Cardiac muscle cell (in vitro differentiated cells and primary cell): ENCODE results near the gene BTD. TPM values are rescaled to one million over a fixed set of nuclear protein-coding genes. Genes with fewer than 3 reads are reported as not detected.
A peak's percentile ranks its signal among the peaks of the same experiment; 100 is the strongest.
"Not testable (repeated sequence)": the region's sequence is repeated elsewhere in the genome, so short reads cannot be mapped to it uniquely, and the experiment has no call there.

Experiments used
- DNase-seq, 2 donors: peaks; one replicate each; pipeline versions ENCODE4 v3.0.0 to v3.0.0-alpha.2; 2010 to 2017; ENCODE audit warnings: low read depth in 1 of 2, low spot score in 1 of 2
- H3K27ac ChIP-seq: fragments of 200-600 bp; sonication (generic); 2 replicates; pipeline ENCODE4 v1.5.1; 2016
- H3K27me3 ChIP-seq: fragments of 200-600 bp; sonication (generic); 2 replicates; pipeline ENCODE4 v1.6.0; 2016; ENCODE audit warnings: control low read depth
- H3K36me3 ChIP-seq: fragments of 200-600 bp; sonication (generic); 2 replicates; pipeline ENCODE4 v1.5.1; 2016; ENCODE audit warnings: control low read depth
- H3K4me1 ChIP-seq: fragments of 200-600 bp; sonication (generic); 2 replicates; pipeline ENCODE4 v1.8.1; 2017; ENCODE audit warnings: low read depth, mild to moderate bottlenecking, mixed run types
- H3K4me3 ChIP-seq: fragments of 200-600 bp; sonication (generic); 2 replicates; pipeline ENCODE4 v1.5.1; 2016; ENCODE audit warnings: mild to moderate bottlenecking
- H3K9me3 ChIP-seq: fragments of 200-600 bp; sonication (generic); 2 replicates; pipeline ENCODE4 v1.5.1; 2017; ENCODE audit warnings: low read depth, mild to moderate bottlenecking, control low read depth
- polyA plus RNA-seq: library from polyadenylated mRNA; unstranded; fragments of >200 nt; fragmentation: Nextera tagmentation; extraction: Ambion mirVana; gene quantifications from 2 replicates; pipeline ENCODE4 v1.2.1, GENCODE V29; 2016
- total RNA-seq: library from RNA; depleted of rRNA; stranded (reverse); fragments of >200 nt; gene quantifications from 2 replicates; pipeline ENCODE4 v1.2.3, GENCODE V29; 2016
- TF ChIP-seq, protein P1 (sequence below): IDR thresholded peaks from 2 replicates; pipeline ENCODE4 v1.5.1; 2012; ENCODE audit warnings: low read depth, mild to moderate bottlenecking, low read length

BTD gene
- total and polyA plus RNA-seq, 2 experiments from 2014 or later: 9.4 to 14.4 TPM

DNA sequence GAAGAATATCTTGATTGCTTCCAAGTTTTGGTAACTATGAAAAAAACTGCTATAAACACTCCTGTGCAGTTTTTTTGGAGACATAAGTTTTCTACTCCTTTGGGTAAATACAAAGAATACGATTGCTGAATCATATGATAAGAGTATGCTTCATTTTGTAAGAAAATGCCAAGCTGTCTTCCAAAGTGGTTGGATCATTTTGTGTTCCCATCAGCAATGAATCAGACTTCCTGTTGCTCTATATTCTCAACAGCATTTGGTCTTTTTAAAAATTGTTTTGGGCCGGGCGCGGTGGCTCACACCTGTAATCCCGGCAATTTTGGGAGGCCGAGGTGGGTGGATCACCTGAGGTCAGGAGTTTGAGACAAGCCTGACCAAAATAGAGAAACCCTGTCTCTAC lies 14.5 kb downstream of the BTD start:
- Histone ChIP-seq H3K4me3 (no peak overlapping the region), H3K27me3 (no peaks in the 10 kb centered on the region), H3K4me1 (no peaks in the 10 kb centered on the region), H3K9me3 (no peaks in the 10 kb centered on the region), H3K36me3 (no peaks in the 10 kb centered on the region), H3K27ac (no peak overlapping the region)
- TF ChIP-seq, protein P1, sequence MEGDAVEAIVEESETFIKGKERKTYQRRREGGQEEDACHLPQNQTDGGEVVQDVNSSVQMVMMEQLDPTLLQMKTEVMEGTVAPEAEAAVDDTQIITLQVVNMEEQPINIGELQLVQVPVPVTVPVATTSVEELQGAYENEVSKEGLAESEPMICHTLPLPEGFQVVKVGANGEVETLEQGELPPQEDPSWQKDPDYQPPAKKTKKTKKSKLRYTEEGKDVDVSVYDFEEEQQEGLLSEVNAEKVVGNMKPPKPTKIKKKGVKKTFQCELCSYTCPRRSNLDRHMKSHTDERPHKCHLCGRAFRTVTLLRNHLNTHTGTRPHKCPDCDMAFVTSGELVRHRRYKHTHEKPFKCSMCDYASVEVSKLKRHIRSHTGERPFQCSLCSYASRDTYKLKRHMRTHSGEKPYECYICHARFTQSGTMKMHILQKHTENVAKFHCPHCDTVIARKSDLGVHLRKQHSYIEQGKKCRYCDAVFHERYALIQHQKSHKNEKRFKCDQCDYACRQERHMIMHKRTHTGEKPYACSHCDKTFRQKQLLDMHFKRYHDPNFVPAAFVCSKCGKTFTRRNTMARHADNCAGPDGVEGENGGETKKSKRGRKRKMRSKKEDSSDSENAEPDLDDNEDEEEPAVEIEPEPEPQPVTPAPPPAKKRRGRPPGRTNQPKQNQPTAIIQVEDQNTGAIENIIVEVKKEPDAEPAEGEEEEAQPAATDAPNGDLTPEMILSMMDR: no peak
- DNase-seq: peak in 1 of 2 donors; percentile 81

DNA sequence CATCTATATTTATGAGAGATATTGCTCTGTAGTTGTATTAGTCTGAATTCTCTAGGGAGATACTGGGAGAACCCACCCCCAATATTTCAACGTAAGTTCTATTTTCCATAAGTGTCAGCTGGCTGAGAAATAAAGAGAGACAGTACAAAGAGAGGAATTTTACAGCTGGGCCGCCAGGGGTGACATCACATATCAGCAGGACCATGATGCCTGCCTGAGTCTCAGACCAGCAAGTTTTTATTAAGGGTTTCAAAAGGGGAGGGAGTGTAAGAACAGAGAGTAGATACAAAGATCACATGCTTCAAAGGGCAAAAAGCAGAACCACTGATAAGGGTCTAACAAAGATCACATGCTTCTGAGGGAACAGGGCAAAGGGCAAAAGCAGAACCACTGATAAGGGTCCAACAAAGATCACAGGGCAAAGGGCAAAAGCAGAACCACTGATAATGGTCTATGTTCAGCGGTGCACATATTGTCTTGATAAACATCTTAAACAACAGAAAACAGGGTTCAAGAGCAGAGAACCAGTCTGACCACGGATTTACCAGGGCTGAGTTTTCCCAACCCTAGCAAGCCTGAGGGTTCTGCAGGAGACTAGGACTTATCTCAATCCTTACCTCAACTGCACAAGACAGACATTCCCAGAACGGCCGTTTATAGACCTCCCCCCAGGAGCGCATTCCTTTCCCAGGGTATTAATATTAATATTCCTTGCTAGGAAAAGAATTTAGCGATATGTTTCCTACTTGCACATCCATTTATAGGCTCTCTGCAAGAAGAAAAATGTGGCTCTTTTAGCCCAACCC lies 18.3 kb downstream of the BTD start:
- DNase-seq, H3K9me3 ChIP-seq, H3K27me3 ChIP-seq, H3K4me1 ChIP-seq, H3K4me3 ChIP-seq, H3K36me3 ChIP-seq, H3K27ac ChIP-seq: not testable (repeated sequence)

DNA sequence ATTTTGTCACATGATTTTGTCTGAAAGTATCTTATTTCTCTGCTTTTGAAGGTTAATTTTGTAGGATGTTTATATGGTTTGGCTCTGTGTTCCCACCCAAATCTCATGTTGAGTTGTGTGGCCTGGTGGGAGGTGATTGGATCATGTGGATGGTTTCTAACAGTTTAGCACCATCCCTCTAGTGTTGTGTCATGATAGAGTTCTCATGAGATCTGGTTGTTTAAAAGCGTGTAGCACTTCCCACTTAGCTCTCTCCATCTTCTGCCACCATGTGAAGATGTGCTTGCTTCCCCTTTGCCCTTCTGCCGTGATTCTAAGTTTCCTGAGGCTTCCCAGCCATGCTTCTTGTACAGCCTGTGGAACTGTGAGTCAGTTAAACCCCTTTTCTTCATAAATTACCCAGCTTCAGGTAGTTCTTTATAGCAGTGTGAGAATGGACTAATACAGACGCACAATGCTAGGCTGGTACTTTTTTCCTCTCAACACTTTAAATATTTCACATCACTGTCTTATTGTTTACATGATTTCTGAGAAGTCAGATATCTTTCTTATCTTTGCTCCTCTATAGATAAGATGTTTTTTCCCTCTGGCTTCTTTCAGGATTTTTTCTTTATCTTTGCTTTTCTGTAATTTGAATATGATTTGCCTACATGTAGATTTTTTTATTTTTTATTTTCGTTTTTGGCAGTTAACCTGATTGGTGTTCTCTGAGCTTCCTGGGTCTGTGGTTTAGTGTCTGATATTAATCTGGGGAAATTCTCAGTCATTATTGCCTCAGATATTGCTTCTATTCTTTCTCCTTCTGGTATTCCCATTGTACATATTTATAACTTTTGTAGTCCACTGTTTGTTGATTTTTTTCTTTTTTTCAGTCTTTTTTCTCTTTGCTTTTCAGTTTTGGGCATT lies 22.2 kb downstream of the BTD start:
- H3K27ac ChIP-seq: no peak overlapping the region
- no peak overlapping the region for H3K4me3 ChIP-seq
- H3K4me1 ChIP-seq: no peaks in the 10 kb centered on the region
- TF ChIP-seq, protein P1: no peak
- no peaks in the 10 kb centered on the region for H3K9me3 ChIP-seq
- no peaks in the 10 kb centered on the region for H3K27me3 ChIP-seq
- peak in 1 of 2 donors; percentile 35 for DNase-seq
- H3K36me3 ChIP-seq: no peaks in the 10 kb centered on the region

DNA sequence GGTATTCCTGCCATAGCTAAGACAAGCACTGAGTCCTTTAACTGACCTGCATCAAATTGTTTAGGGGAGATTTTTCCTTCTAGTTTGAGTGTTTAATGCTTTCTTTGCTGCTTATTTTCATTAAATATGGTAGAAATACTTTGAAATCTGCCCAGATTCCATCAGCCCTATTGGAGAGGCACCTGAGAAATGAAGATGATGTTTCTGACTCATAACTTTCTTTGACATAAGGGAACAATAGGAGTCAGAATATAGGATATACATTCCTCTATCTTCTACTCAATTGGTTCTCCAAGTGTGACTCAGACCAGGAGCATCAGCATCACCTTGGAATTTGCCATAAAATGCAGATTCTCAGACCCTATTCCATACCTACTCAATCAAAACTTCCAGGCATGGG lies 27.4 kb downstream of the BTD start:
- Histone ChIP-seq H3K9me3 (no peaks in the 10 kb centered on the region), H3K27ac (no peak overlapping the region), H3K4me1 (no peaks in the 10 kb centered on the region), H3K27me3 (no peaks in the 10 kb centered on the region), H3K36me3 (no peaks in the 10 kb centered on the region), H3K4me3 (no peak overlapping the region)
- TF ChIP-seq, protein P1: no peak
- DNase-seq: no peak

DNA sequence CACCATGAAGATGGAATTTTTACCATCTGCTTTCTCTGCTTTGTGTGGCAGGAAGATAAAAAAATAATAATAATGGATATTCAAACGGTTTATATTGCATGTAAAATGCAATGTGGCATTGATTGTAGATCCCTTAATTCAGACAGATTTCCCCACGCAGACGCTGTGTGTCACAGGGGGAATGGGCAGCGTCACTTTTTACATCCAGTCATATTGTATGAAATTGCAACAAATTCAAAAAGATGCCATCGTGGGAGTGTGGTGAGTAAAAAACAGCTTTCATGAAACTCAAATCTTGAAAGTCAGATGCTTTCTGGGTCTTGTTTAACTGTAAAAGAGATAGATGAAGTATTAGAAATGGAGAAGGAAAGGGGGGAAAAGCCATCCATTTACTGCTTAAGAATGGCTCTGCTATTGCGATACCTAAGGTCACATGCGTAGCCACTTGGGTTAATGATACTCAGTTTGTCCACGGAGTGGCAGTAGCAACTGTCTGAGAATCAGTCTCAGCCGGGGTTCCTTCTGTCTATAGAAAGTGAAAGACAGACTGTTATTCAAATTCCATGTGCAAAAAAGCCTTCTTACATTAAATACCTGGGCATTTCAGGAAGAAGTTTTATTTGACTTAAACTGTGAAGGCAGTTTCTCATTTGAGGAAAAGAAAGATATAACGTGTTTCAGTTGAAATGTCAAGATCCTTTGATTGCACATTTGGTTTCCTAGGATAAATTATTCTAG lies 28.5 kb downstream of the BTD start:
- TF ChIP-seq, protein P1: peak; percentile 71
- H3K9me3 ChIP-seq: no peaks in the 10 kb centered on the region
- no peaks in the 10 kb centered on the region for H3K36me3 ChIP-seq
- H3K27ac ChIP-seq: no peak overlapping the region
- DNase-seq: peak; percentile 76 to 90
- H3K4me1 ChIP-seq: no peaks in the 10 kb centered on the region
- no peaks in the 10 kb centered on the region for H3K27me3 ChIP-seq
- H3K4me3 ChIP-seq: no peak overlapping the region
